Esophagus (tissue), 2 donors: Measurements from ENCODE around the gene GAL3ST3. TPM values are rescaled to one million over a fixed set of nuclear protein-coding genes. Genes with fewer than 3 reads are reported as not detected.
"Not testable (repeated sequence)": the region's sequence is repeated elsewhere in the genome, so short reads cannot be mapped to it uniquely, and the experiment has no call there.

ENCODE experiments used
- H3K27ac ChIP-seq, 2 donors: one replicate each; pipeline ENCODE4 v1.5.1; 2013; ENCODE audit warnings: low read depth in 2 of 2, mild to moderate bottlenecking in 2 of 2, inconsistent platforms in 1 of 2, low read length in 1 of 2, moderate library complexity in 1 of 2
- H3K27me3 ChIP-seq, 2 donors: one replicate each; pipeline ENCODE4 v1.6.1; 2013; ENCODE audit warnings: low read length in 2 of 2, control low read depth in 1 of 2, mild to moderate bottlenecking in 1 of 2; ENCODE audit not compliant: insufficient read depth in 2 of 2, control insufficient read depth in 1 of 2
- H3K36me3 ChIP-seq, 2 donors: one replicate each; pipeline ENCODE4 v1.6.1; 2013; ENCODE audit warnings: low read length in 1 of 2; ENCODE audit not compliant: control insufficient read depth in 2 of 2, insufficient read depth in 2 of 2
- H3K4me1 ChIP-seq, 2 donors: one replicate each; pipeline ENCODE4 v1.6.1; 2013; ENCODE audit warnings: low read length in 1 of 2; ENCODE audit not compliant: control insufficient read depth in 2 of 2, insufficient read depth in 2 of 2
- H3K4me3 ChIP-seq, 2 donors: one replicate each; pipeline ENCODE4 v1.5.1; 2013; ENCODE audit warnings: low read length in 2 of 2, mild to moderate bottlenecking in 2 of 2, low read depth in 1 of 2, moderate library complexity in 1 of 2
- H3K9me3 ChIP-seq, 2 donors: one replicate each; pipeline ENCODE4 v1.6.1; 2013; ENCODE audit warnings: mild to moderate bottlenecking in 2 of 2, low read depth in 1 of 2, low read length in 1 of 2, moderate library complexity in 1 of 2; ENCODE audit not compliant: control insufficient read depth in 2 of 2, insufficient read depth in 1 of 2
- WGBS, 2 donors: extraction: QIAGEN DNeasy Blood & Tissue Kit; methylation state at CpG; one replicate each; pipeline ENCODE4 v1.1.7; 2013; 5-methylcytosine and 5-hydroxymethylcytosine counted together
- polyA plus RNA-seq, 2 donors: library from polyadenylated mRNA; stranded (reverse); fragments of 200-250 nt; gene quantifications; one replicate each; pipeline ENCODE4 v1.2.3, GENCODE V29; 2013
- donor health status: healthy with polysubstance abuse.
- donor health status: Bipolar disorder and iron deficiency.

GAL3ST3 gene
- polyA plus RNA-seq, 2 donors = 0.01 TPM; not detected in 1

- 68% methylated on average over 9 of the region's 9 CpGs for WGBS, 2 donors
- Histone ChIP-seq H3K4me3 (no peak overlapping the region), H3K27me3 (no peaks in the 10 kb centered on the region), H3K9me3 (no peaks in the 10 kb centered on the region), H3K36me3 (no peaks in the 10 kb centered on the region), H3K27ac (no peak overlapping the region), H3K4me1 (no peaks in the 10 kb centered on the region)
Measured at GRCh38 chr11:66035653-66036333, 13.2 kb downstream of the GAL3ST3 start.

- H3K27me3 ChIP-seq = no peaks in the 10 kb centered on the region
- no peak overlapping the region for H3K27ac ChIP-seq
- H3K4me3 ChIP-seq = no peak overlapping the region
- no peaks in the 10 kb centered on the region for H3K36me3 ChIP-seq
- no peaks in the 10 kb centered on the region for H3K4me1 ChIP-seq
- no peaks in the 10 kb centered on the region for H3K9me3 ChIP-seq
- WGBS, 2 donors = 81 to 86% methylated on average over 8 of the region's 8 CpGs
Measured at GRCh38 chr11:66032957-66033735, 15.8 kb downstream of the GAL3ST3 start.

GRCh38 chr11:66026017-66026529 is 22.9 kb downstream of the GAL3ST3 start, which contains the start of gene CATSPER1:
TSS of gene CATSPER1 (minus strand) at chr11:66026479. CDS start at chr11:66026379, 100 bp downstream.
- Histone ChIP-seq H3K4me3 (no peak within 1 kb of the TSS), H3K36me3 (no peaks in the 10 kb centered on the region), H3K4me1 (no peaks in the 10 kb centered on the region), H3K27ac (no peak within 1 kb of the TSS), H3K9me3 (no peaks in the 10 kb centered on the region), H3K27me3 (no peaks in the 10 kb centered on the region)
- 86% methylated on average over 18 of the region's 18 CpGs for WGBS, 2 donors

- H3K36me3 ChIP-seq, H3K4me3 ChIP-seq, H3K27me3 ChIP-seq, H3K4me1 ChIP-seq, H3K27ac ChIP-seq, H3K9me3 ChIP-seq: not testable (repeated sequence)
- WGBS, 2 donors = 69 to 73% methylated on average over 5 of the region's 5 CpGs
Measured at GRCh38 chr11:66023186-66023440, 25.8 kb downstream of the GAL3ST3 start.

GRCh38 chr11:66022401-66023185 is 26.4 kb downstream of the GAL3ST3 start:
- Histone ChIP-seq H3K9me3 (no peaks in the 10 kb centered on the region), H3K27ac (no peak overlapping the region), H3K4me3 (no peak overlapping the region), H3K36me3 (no peaks in the 10 kb centered on the region), H3K4me1 (no peaks in the 10 kb centered on the region), H3K27me3 (no peaks in the 10 kb centered on the region)
- 18 to 20% methylated on average over 46 of the region's 46 CpGs for WGBS, 2 donors

GRCh38 chr11:66020618-66021357 is 28.2 kb downstream of the GAL3ST3 start:
- Histone ChIP-seq H3K4me3 (no peak overlapping the region), H3K27ac (no peak overlapping the region), H3K4me1 (no peaks in the 10 kb centered on the region), H3K36me3 (no peaks in the 10 kb centered on the region), H3K9me3 (no peaks in the 10 kb centered on the region), H3K27me3 (no peaks in the 10 kb centered on the region)
- 80 to 84% methylated on average over 25 of the region's 25 CpGs for WGBS, 2 donors

GRCh38 chr11:66020212-66020611 is 28.7 kb downstream of the GAL3ST3 start:
- H3K4me3 ChIP-seq = no peak overlapping the region
- H3K27ac ChIP-seq = no peak overlapping the region
- H3K9me3 ChIP-seq = no peaks in the 10 kb centered on the region
- no peaks in the 10 kb centered on the region for H3K36me3 ChIP-seq
- 74 to 75% methylated on average over 8 of the region's 8 CpGs for WGBS, 2 donors
- no peaks in the 10 kb centered on the region for H3K27me3 ChIP-seq
- no peaks in the 10 kb centered on the region for H3K4me1 ChIP-seq

- Histone ChIP-seq H3K27ac (no peak overlapping the region), H3K36me3 (no peaks in the 10 kb centered on the region), H3K9me3 (no peaks in the 10 kb centered on the region), H3K27me3 (no peaks in the 10 kb centered on the region), H3K4me1 (peaks cover 0 to 2% of the 10 kb centered on the region in 2 donors), H3K4me3 (no peak overlapping the region)
- 71 to 81% methylated on average over 4 of the region's 4 CpGs for WGBS, 2 donors
Measured at GRCh38 chr11:66017321-66017720, 31.6 kb downstream of the GAL3ST3 start.

GRCh38 chr11:66016793-66017177 is 32.2 kb downstream of the GAL3ST3 start:
- no peaks in the 10 kb centered on the region for H3K27me3 ChIP-seq
- 81 to 86% methylated on average over 10 of the region's 10 CpGs for WGBS, 2 donors
- no peak overlapping the region for H3K27ac ChIP-seq
- no peak overlapping the region for H3K4me3 ChIP-seq
- no peaks in the 10 kb centered on the region for H3K36me3 ChIP-seq
- H3K9me3 ChIP-seq = no peaks in the 10 kb centered on the region
- peaks cover 2 to 3% of the 10 kb centered on the region in 2 donors for H3K4me1 ChIP-seq
